Raji (cell line): ENCODE data around the gene POLR2B.

Experiments used
- POLR2A ChIP-seq: IDR thresholded peaks from 2 replicates; pipeline ENCODE4 v1.6.1; 2011; ENCODE audit warnings: low read depth, low read length, control low read depth; ENCODE audit not compliant: insufficient read depth

Gene POLR2B

GRCh38 chr4:57041020-57041419, 62.3 kb downstream of the POLR2B start:
- no peak for TF ChIP-seq POLR2A

GRCh38 chr4:57042711-57043169, 64.0 kb downstream of the POLR2B start:
- no peak for TF ChIP-seq POLR2A

- TF ChIP-seq POLR2A: no peak
These were observed 64.9 kb downstream of the POLR2B start for GRCh38 chr4:57043347-57044251.

- TF ChIP-seq POLR2A: no peak
These were observed 65.6 kb downstream of the POLR2B start for GRCh38 chr4:57044279-57044678.

- no peak for TF ChIP-seq POLR2A
These were observed 66.3 kb downstream of the POLR2B start for GRCh38 chr4:57044996-57045395.

GRCh38 chr4:57048590-57049304, 70.1 kb downstream of the POLR2B start:
- no peak for TF ChIP-seq POLR2A

GRCh38 chr4:57051095-57051494, 72.4 kb downstream of the POLR2B start:
- no peak for TF ChIP-seq POLR2A

GRCh38 chr4:57051524-57051923, 72.8 kb downstream of the POLR2B start:
- TF ChIP-seq POLR2A: no peak

GRCh38 chr4:57053508-57053907, 74.8 kb downstream of the POLR2B start:
- no peak for TF ChIP-seq POLR2A

- no peak for TF ChIP-seq POLR2A
These were observed 77.2 kb downstream of the POLR2B start for GRCh38 chr4:57055886-57056285.

- TF ChIP-seq POLR2A: no peak
These were observed 81.4 kb downstream of the POLR2B start for GRCh38 chr4:57059890-57060716.

- TF ChIP-seq POLR2A: no peak
These were observed 82.7 kb downstream of the POLR2B start for GRCh38 chr4:57061395-57061794.

- TF ChIP-seq POLR2A: no peak
These were observed 84.8 kb downstream of the POLR2B start for GRCh38 chr4:57063518-57063917.

- TF ChIP-seq POLR2A: no peak
These were observed 85.4 kb downstream of the POLR2B start for GRCh38 chr4:57064120-57064519.
